Left lung (tissue), 10 donors: ENCODE data around the gene CNOT4. TPM values are rescaled to one million over a fixed set of nuclear protein-coding genes. Genes with fewer than 3 reads are reported as not detected.
"Not testable (repeated sequence)": the region's sequence is repeated elsewhere in the genome, so short reads cannot be mapped to it uniquely, and the experiment has no call there.

ENCODE experiments used
- ATAC-seq: fragments of 200-7000 bp; cut with Tn5 transposase; one replicate; pipeline ENCODE4 v1.9.1; 2020; ENCODE audit warnings: moderate library complexity
- DNase-seq, 4 donors: peaks; one replicate each; pipeline ENCODE4 v3.0.0-alpha.2; 2013 to 2020
- H3K27ac ChIP-seq, 2 donors: fragments of 200-600 bp; sonication (generic) in 1 of 2; one replicate each; pipeline versions ENCODE4 v1.5.0 to v1.8.0; 2020 to 2021
- H3K27me3 ChIP-seq, 2 donors: fragments of 200-600 bp; sonication (generic) in 1 of 2; one replicate each; pipeline versions ENCODE4 v1.5.0 to v1.8.0; 2020 to 2021
- H3K36me3 ChIP-seq, 2 donors: fragments of 200-600 bp; sonication (generic) in 1 of 2; one replicate each; pipeline versions ENCODE4 v1.5.0 to v1.8.0; 2020 to 2021
- H3K4me1 ChIP-seq, 2 donors: fragments of 200-600 bp; one replicate each; pipeline ENCODE4 v1.8.0; 2021
- H3K4me3 ChIP-seq, 2 donors: fragments of 200-600 bp; sonication (generic) in 1 of 2; one replicate each; pipeline versions ENCODE4 v1.5.0 to v1.8.0; 2020 to 2021; ENCODE audit warnings: mild to moderate bottlenecking in 1 of 2
- H3K9me3 ChIP-seq, 2 donors: fragments of 200-600 bp; sonication (generic) in 1 of 2; one replicate each; pipeline versions ENCODE4 v1.5.0 to v1.8.0; 2020 to 2021
- CTCF ChIP-seq, 2 donors: fragments of 200-600 bp; sonication (generic) in 1 of 2; IDR thresholded peaks; one replicate each; pipeline versions ENCODE4 v1.5.0 to v1.8.0; 2021; ENCODE audit warnings: antibody characterized with exemption in 2 of 2
- intact Hi-C, 2 donors: fragments of 100-400 bp; cut with DNase I; formaldehyde crosslinking; loops; one replicate each; pipeline versions ENCODE4 v1.11.2 to v1.14.2; 2022
- polyA plus RNA-seq, 6 donors: library from polyadenylated mRNA; unstranded; fragments of 120-200 nt; gene quantifications; one replicate each; pipeline ENCODE4 v1.2.1, GENCODE V29; 2013; ENCODE audit not compliant: insufficient read length in 6 of 6
- total RNA-seq, 2 donors: library from RNA; stranded (reverse); fragmentation: NEBNext Ultra II Directional; extraction: Animal tissue kit (Norgen Biotek cat#: 25700); gene quantifications; one replicate each; pipeline ENCODE4 v1.2.1, GENCODE V29; 2021
- donor health status: DM: no; HTN: yes; CAD: no.
- donor health status: DM: no; HTN: no; CAD: no.

The CNOT4 gene
- total and polyA plus RNA-seq, 8 donors: 21.6 to 35.4 (median 33.6) TPM

GRCh38 chr7:135353832-135354231 is 156.1 kb downstream of the CNOT4 start:
- H3K4me3 ChIP-seq: no peak overlapping the region
- no peaks in the 10 kb centered on the region for H3K9me3 ChIP-seq
- no peaks in the 10 kb centered on the region for H3K27me3 ChIP-seq
- H3K4me1 ChIP-seq: no peaks in the 10 kb centered on the region
- no peaks in the 10 kb centered on the region for H3K36me3 ChIP-seq
- DNase-seq: no peak
- ATAC-seq: no peak
- H3K27ac ChIP-seq: no peak overlapping the region
- intact Hi-C loops: no loop called here
- TF ChIP-seq CTCF (IDR thresholded peaks at IDR 0.05): no peak

GRCh38 chr7:135352285-135352684 is 157.6 kb downstream of the CNOT4 start:
- no peaks in the 10 kb centered on the region for H3K9me3 ChIP-seq
- ATAC-seq (no peak), DNase-seq (no peak)
- H3K36me3 ChIP-seq: no peaks in the 10 kb centered on the region
- no peak overlapping the region for H3K4me3 ChIP-seq
- no peaks in the 10 kb centered on the region for H3K4me1 ChIP-seq
- no peaks in the 10 kb centered on the region for H3K27me3 ChIP-seq
- no peak for TF ChIP-seq CTCF (IDR thresholded peaks at IDR 0.05)
- intact Hi-C loops: no loop called here
- no peak overlapping the region for H3K27ac ChIP-seq

- H3K27ac ChIP-seq, ATAC-seq, H3K27me3 ChIP-seq, intact Hi-C loops, H3K36me3 ChIP-seq, H3K4me3 ChIP-seq, DNase-seq, H3K4me1 ChIP-seq, H3K9me3 ChIP-seq: not testable (repeated sequence)
Measured at GRCh38 chr7:135351070-135351469, 158.8 kb downstream of the CNOT4 start.

- Histone ChIP-seq H3K4me1 (no peaks in the 10 kb centered on the region), H3K4me3 (no peak overlapping the region), H3K27me3 (no peaks in the 10 kb centered on the region), H3K36me3 (no peaks in the 10 kb centered on the region), H3K27ac (no peak overlapping the region), H3K9me3 (no peaks in the 10 kb centered on the region)
- no peak for TF ChIP-seq CTCF (IDR thresholded peaks at IDR 0.05)
- DNase-seq (no peak), ATAC-seq (no peak)
- intact Hi-C loops: no loop called here
Measured at GRCh38 chr7:135349746-135350145, 160.2 kb downstream of the CNOT4 start.

- Histone ChIP-seq H3K4me1 (no peaks in the 10 kb centered on the region), H3K4me3 (no peak overlapping the region), H3K36me3 (no peaks in the 10 kb centered on the region), H3K9me3 (no peaks in the 10 kb centered on the region), H3K27me3 (no peaks in the 10 kb centered on the region), H3K27ac (no peak overlapping the region)
- intact Hi-C loops: no loop called here
- TF ChIP-seq CTCF (IDR thresholded peaks at IDR 0.05): no peak
- ATAC-seq: no peak
- DNase-seq: no peak
Measured at GRCh38 chr7:135348493-135348892, 161.4 kb downstream of the CNOT4 start.

GRCh38 chr7:135343361-135343760 is 166.5 kb downstream of the CNOT4 start:
- Histone ChIP-seq H3K9me3 (no peaks in the 10 kb centered on the region), H3K4me3 (no peak overlapping the region), H3K4me1 (no peaks in the 10 kb centered on the region), H3K36me3 (no peaks in the 10 kb centered on the region), H3K27ac (no peak overlapping the region), H3K27me3 (no peaks in the 10 kb centered on the region)
- ATAC-seq (no peak), DNase-seq (no peak)
- TF ChIP-seq CTCF (IDR thresholded peaks at IDR 0.05): no peak
- intact Hi-C loops: no loop called here
